Neural progenitor cell (in vitro differentiated cells): ENCODE measurements around the gene RYR3.

Source experiments
- EZH2 ChIP-seq: fragments of 200-600 bp; sonication (generic); IDR thresholded peaks from 2 replicates; pipeline ENCODE4 v1.6.1; 2017; ENCODE audit warnings: antibody characterized with exemption, mild to moderate bottlenecking, moderate library complexity
- EZH2phosphoT487 ChIP-seq: fragments of 200-600 bp; sonication (generic); IDR thresholded peaks from 2 replicates; pipeline ENCODE4 v1.6.1; 2017; ENCODE audit warnings: antibody characterized with exemption
- TF ChIP-seq, protein P1 (sequence below): fragments of 200-600 bp; sonication (generic); IDR thresholded peaks from 2 replicates; pipeline ENCODE4 v1.5.1; 2017; ENCODE audit warnings: antibody characterized with exemption, mild to moderate bottlenecking

- TF ChIP-seq, protein P1, sequence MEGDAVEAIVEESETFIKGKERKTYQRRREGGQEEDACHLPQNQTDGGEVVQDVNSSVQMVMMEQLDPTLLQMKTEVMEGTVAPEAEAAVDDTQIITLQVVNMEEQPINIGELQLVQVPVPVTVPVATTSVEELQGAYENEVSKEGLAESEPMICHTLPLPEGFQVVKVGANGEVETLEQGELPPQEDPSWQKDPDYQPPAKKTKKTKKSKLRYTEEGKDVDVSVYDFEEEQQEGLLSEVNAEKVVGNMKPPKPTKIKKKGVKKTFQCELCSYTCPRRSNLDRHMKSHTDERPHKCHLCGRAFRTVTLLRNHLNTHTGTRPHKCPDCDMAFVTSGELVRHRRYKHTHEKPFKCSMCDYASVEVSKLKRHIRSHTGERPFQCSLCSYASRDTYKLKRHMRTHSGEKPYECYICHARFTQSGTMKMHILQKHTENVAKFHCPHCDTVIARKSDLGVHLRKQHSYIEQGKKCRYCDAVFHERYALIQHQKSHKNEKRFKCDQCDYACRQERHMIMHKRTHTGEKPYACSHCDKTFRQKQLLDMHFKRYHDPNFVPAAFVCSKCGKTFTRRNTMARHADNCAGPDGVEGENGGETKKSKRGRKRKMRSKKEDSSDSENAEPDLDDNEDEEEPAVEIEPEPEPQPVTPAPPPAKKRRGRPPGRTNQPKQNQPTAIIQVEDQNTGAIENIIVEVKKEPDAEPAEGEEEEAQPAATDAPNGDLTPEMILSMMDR: no peak
- TF ChIP-seq EZH2 (no peak), EZH2phosphoT487 (no peak)
Observed at GRCh38 chr15:33773969-33774368, 463.2 kb downstream of the RYR3 start.
